Fibroblast of the aortic adventitia (primary cell): ENCODE results near the gene KLHDC1. TPM values are rescaled to one million over a fixed set of nuclear protein-coding genes. Genes with fewer than 3 reads are reported as not detected.
"Not testable (repeated sequence)": the region's sequence is repeated elsewhere in the genome, so short reads cannot be mapped to it uniquely, and the experiment has no call there.

Experiments used
- DNase-seq: peaks from one replicate; pipeline ENCODE4 v3.0.0-alpha.2; 2010; ENCODE audit warnings: low read depth
- H3K4me3 ChIP-seq: 2 replicates; pipeline ENCODE4 v1.5.1; 2011; ENCODE audit warnings: low read depth, mild to moderate bottlenecking, control low read depth, low read length, moderate library complexity
- total RNA-seq: library from RNA; depleted of rRNA; stranded (reverse); fragments of >200 nt; gene quantifications from 2 replicates; pipeline ENCODE4 v1.2.3, GENCODE V29; 2012; ENCODE audit warnings: low replicate concordance
- TF ChIP-seq, protein P1 (sequence below): IDR thresholded peaks from 2 replicates; pipeline ENCODE4 v1.5.1; 2011; ENCODE audit warnings: mild to moderate bottlenecking, low read length, control low read depth, inconsistent platforms; ENCODE audit not compliant: insufficient read depth

Gene KLHDC1
- total RNA-seq, 1 donor = 4.9 TPM

DNA sequence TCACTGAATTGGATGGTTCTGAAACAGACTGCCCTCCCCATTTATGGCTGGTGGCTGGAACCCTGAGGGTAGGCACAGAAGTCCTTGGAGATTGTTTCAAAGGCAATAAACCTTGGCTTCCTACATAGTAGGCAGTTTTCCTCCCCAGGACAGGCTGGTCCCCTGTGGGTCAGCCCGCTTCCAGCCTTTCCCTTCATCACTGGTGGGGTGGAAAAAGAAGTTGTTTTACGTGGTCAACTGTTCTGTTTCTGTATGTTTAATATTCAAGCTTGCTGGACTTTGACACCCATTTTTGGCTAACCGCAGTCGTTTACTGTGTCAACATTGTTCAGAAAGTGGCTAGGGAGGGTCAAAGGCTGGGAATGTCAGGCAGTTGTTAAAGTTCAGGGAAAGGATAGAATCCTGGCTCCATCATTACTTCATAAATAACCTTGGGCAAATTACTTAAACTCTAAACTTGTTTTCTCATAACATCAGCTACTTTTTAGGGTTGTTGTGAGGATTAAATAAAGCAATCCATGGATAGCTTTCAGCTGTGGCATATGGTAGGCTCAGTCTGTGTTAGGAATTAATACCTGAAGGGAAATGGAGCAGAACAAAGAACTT is 77.4 kb downstream of the KLHDC1 start:
- peak overlapping the region; percentile 4 for H3K4me3 ChIP-seq
- TF ChIP-seq, protein P1, sequence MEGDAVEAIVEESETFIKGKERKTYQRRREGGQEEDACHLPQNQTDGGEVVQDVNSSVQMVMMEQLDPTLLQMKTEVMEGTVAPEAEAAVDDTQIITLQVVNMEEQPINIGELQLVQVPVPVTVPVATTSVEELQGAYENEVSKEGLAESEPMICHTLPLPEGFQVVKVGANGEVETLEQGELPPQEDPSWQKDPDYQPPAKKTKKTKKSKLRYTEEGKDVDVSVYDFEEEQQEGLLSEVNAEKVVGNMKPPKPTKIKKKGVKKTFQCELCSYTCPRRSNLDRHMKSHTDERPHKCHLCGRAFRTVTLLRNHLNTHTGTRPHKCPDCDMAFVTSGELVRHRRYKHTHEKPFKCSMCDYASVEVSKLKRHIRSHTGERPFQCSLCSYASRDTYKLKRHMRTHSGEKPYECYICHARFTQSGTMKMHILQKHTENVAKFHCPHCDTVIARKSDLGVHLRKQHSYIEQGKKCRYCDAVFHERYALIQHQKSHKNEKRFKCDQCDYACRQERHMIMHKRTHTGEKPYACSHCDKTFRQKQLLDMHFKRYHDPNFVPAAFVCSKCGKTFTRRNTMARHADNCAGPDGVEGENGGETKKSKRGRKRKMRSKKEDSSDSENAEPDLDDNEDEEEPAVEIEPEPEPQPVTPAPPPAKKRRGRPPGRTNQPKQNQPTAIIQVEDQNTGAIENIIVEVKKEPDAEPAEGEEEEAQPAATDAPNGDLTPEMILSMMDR = no peak
- DNase-seq = no peak

DNA sequence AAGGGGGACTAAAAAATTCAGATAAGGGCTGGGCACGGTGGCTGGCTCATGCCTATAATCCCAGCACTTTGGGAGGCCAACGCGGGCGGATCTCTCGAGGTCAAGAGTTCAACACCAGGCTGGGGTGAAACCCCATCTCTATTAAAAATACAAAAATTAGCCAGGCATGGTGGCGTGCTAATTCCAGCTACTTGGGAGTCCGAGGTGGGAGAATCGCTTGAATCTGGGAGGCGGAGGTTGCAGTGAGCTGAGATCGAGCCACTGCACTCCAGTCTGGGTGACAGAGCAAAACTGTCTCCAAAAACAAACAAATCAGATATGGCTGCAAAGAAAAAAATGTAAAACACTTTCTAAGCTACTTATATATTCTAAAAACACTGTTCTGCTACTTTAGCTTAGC is 78.8 kb downstream of the KLHDC1 start:
- DNase-seq, H3K4me3 ChIP-seq: not testable (repeated sequence)

DNA sequence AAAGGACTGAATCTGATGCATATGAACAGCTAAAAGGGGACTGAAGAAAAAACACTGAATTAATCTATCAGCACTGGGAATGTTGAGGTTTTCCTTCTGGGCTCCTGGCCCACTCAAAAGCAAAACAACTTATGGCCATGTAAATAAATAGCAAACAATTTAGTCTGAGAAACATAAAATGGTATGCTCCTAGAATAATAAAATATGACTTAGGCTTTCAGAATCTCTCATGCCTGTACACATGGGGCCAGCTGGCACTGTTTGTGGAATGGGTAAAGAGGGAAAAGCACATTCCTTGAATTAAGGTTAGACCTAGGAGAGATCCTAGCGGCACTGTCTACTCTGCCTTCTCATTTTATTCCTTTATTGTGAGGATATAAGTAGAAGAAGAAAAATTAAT is 81.2 kb downstream of the KLHDC1 start:
- H3K4me3 ChIP-seq = no peak overlapping the region
- DNase-seq = no peak
- TF ChIP-seq, protein P1 = no peak

DNA sequence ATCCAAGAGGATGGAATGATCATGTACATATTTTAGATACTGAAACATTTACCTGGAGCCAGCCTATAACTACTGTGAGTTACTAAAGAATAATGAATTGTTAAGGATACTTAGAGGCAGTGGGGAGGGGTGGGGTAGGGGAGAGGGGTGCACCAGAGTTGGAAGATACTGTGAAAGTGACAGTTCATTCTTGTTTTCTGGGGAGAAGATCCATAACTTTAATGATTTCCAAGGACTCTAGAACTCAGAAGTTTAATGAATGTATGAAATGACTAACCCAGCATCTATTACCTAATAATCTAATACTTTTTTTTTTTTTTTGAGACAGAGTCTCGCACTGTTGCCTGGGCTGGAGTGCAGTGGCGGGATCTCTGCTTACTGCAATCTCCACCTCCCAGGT is 85.5 kb downstream of the KLHDC1 start:
- H3K4me3 ChIP-seq = no peak overlapping the region
- TF ChIP-seq, protein P1 = no peak
- no peak for DNase-seq

DNA sequence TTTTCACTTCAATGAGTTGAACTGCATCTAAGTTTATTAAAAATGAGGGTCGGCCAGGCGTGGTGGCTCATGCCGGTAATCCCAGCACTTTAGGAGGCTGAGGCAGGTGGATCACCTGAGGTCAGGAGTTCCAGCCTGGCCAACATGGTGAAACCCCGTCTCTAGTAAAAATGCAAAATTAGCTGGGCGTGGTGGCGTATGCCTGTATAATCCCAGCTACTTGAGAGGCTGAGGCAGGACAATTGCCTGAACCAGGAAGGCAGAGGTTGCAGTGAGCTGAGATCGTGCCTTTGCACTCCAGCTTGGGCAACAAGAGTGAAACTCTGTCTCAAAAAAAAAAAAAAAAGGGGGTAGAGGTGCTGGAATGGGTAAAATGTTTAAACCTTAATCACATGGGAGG is 88.1 kb downstream of the KLHDC1 start:
- not testable (repeated sequence) for DNase-seq, H3K4me3 ChIP-seq

DNA sequence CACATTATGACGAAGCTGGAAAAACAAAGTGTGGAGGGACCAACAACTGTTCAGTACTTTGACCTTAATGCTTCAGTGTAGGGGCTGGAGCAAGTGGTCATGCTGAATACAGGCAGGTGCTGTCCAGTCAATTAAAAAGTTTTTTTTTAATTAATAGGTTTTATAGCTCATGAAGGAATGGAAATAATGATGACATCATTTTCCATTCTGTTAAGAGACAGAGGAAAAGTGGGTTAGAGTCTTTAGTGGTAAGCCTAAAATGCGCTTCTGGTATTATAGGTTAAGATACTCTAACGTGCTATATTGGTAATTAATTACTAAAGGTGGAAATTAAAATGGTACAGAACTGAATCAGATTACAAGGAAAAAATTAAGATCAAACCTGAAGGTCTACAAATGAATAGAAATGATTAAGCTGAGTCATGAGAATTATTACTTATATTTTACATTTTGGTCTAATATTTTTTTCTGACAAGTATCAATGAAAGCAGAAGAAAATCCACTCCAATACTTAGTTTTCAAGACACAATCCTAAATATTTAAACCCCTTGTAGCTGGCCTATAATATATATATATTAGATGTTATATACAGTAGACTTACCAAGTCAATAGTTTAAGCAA is 90.6 kb downstream of the KLHDC1 start:
- no peak overlapping the region for H3K4me3 ChIP-seq
- TF ChIP-seq, protein P1 = no peak
- no peak for DNase-seq

DNA sequence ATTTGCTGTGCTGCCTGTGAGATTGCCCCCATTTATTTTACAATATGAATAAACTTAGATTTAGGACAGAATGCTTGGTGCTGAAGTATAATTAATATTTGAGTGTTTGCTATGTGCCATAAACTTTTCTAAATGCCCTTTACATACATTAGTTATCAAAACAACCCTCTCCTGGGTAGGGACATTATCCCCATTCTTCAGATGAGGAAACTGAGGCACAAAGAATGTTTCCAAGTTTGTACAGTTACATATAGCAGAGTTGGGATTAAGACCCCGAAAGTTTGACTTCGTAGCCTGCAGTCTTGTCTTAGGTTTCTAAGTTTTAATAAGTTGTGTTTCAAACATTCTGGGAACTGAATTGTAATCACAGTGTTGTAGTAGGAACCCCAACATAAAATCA is 93.4 kb downstream of the KLHDC1 start:
- H3K4me3 ChIP-seq = no peak overlapping the region
- no peak for DNase-seq
- TF ChIP-seq, protein P1 = no peak

DNA sequence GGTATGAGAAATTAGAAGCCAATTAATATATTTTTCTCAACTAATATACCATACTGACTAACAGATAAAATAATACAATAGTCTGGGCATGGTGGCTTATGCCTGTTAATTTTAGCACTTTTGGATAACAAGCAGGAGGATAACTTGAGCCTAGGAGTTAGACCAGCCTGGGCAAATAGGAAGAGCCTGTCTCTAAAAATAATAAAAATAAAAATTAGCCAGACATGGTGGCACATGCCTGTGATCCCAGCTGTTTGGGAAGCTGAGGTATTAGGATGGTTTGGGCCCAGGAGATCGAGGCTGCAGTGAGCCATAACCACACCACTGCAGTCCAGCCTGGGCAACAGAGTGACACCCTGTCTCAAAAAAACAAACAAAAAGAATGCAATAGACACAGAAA is 99.7 kb downstream of the KLHDC1 start:
- H3K4me3 ChIP-seq = no peak overlapping the region
- no peak for DNase-seq
- TF ChIP-seq, protein P1 = no peak
